ENCODE data around the gene SHBG.
A peak's percentile ranks its signal among the peaks of the same experiment; 100 is the strongest.

SHBG gene

GRCh38 chr17:7586673-7587419, 43.1 kb upstream of the SHBG start:
- DNase-seq (ENCODE audit: extremely low read depth, insufficient read length) = no peak
- Histone ChIP-seq H3K36me3 (ENCODE audit: control insufficient read depth, insufficient read depth, low read length) (peaks cover 21% of the 10 kb centered on the region), H3K4me3 (replicated peaks; ENCODE audit: low read depth, low read length) (no peak overlapping the region), H3K27me3 (replicated peaks; ENCODE audit: control insufficient read depth, insufficient read depth, low read length) (no peaks in the 10 kb centered on the region)
- TF ChIP-seq, protein P1, sequence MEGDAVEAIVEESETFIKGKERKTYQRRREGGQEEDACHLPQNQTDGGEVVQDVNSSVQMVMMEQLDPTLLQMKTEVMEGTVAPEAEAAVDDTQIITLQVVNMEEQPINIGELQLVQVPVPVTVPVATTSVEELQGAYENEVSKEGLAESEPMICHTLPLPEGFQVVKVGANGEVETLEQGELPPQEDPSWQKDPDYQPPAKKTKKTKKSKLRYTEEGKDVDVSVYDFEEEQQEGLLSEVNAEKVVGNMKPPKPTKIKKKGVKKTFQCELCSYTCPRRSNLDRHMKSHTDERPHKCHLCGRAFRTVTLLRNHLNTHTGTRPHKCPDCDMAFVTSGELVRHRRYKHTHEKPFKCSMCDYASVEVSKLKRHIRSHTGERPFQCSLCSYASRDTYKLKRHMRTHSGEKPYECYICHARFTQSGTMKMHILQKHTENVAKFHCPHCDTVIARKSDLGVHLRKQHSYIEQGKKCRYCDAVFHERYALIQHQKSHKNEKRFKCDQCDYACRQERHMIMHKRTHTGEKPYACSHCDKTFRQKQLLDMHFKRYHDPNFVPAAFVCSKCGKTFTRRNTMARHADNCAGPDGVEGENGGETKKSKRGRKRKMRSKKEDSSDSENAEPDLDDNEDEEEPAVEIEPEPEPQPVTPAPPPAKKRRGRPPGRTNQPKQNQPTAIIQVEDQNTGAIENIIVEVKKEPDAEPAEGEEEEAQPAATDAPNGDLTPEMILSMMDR (IDR thresholded peaks at IDR 0.05; ENCODE audit: insufficient read depth, low read length, poor library complexity, severe bottlenecking) = peak; percentile 22

- TF ChIP-seq, protein P1 (IDR thresholded peaks at IDR 0.05; ENCODE audit: insufficient read depth, low read length, poor library complexity, severe bottlenecking) = no peak
- no peak for DNase-seq (ENCODE audit: extremely low read depth, insufficient read length)
- H3K4me3 ChIP-seq (replicated peaks; ENCODE audit: low read depth, low read length) = no peak overlapping the region
- peaks cover 23% of the 10 kb centered on the region for H3K36me3 ChIP-seq (ENCODE audit: control insufficient read depth, insufficient read depth, low read length)
- no peaks in the 10 kb centered on the region for H3K27me3 ChIP-seq (replicated peaks; ENCODE audit: control insufficient read depth, insufficient read depth, low read length)
Measured at GRCh38 chr17:7587420-7588151, 42.3 kb upstream of the SHBG start.

GRCh38 chr17:7588553-7589203, 41.3 kb upstream of the SHBG start:
- TF ChIP-seq, protein P1 (IDR thresholded peaks at IDR 0.05; ENCODE audit: insufficient read depth, low read length, poor library complexity, severe bottlenecking) = no peak
- no peak overlapping the region for H3K4me3 ChIP-seq (replicated peaks; ENCODE audit: low read depth, low read length)
- DNase-seq (ENCODE audit: extremely low read depth, insufficient read length) = no peak
- no peaks in the 10 kb centered on the region for H3K27me3 ChIP-seq (replicated peaks; ENCODE audit: control insufficient read depth, insufficient read depth, low read length)
- peaks cover 29% of the 10 kb centered on the region for H3K36me3 ChIP-seq (ENCODE audit: control insufficient read depth, insufficient read depth, low read length)

DNA sequence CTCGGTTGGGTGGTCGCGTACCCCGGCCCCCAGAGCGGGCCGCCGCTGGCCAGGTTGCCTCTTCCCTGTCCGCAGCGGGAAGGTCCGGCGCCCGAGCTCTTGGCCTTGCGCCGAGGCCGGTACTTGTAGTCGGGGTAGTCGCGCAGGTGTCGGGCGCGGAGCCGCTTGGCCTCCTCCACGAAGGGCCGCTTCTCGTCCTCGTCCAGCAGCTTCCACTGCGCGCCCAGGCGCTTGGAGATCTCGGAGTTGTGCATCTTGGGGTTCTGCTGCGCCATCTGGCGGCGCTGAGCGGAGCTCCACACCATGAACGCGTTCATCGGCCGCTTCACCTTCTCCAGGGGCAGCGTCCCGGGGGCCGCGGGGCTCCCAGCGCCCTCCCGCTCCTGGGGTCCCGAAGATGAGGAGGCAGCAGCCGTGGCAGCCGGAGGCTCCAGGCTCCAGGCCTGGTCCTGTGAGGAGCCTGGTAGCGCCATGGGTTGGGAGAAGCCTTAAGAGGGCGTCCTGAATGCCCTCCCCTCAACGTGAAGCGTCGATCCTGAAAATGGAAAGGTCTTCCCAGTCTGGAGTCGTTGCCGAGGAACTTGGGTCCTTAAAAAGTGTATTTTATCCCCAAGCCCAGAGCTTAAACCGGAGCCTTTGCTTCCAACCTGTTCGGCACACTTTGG, 40.6 kb upstream of the SHBG start:
- H3K36me3 ChIP-seq (ENCODE audit: control insufficient read depth, insufficient read depth, low read length) = peaks cover 34% of the 10 kb centered on the region
- TF ChIP-seq, protein P1 (IDR thresholded peaks at IDR 0.05; ENCODE audit: insufficient read depth, low read length, poor library complexity, severe bottlenecking) = peak; percentile 86
- H3K27me3 ChIP-seq (replicated peaks; ENCODE audit: control insufficient read depth, insufficient read depth, low read length) = no peaks in the 10 kb centered on the region
- peak; percentile 66 for DNase-seq (ENCODE audit: extremely low read depth, insufficient read length)
- H3K4me3 ChIP-seq (replicated peaks; ENCODE audit: low read depth, low read length) = no peak overlapping the region

DNA sequence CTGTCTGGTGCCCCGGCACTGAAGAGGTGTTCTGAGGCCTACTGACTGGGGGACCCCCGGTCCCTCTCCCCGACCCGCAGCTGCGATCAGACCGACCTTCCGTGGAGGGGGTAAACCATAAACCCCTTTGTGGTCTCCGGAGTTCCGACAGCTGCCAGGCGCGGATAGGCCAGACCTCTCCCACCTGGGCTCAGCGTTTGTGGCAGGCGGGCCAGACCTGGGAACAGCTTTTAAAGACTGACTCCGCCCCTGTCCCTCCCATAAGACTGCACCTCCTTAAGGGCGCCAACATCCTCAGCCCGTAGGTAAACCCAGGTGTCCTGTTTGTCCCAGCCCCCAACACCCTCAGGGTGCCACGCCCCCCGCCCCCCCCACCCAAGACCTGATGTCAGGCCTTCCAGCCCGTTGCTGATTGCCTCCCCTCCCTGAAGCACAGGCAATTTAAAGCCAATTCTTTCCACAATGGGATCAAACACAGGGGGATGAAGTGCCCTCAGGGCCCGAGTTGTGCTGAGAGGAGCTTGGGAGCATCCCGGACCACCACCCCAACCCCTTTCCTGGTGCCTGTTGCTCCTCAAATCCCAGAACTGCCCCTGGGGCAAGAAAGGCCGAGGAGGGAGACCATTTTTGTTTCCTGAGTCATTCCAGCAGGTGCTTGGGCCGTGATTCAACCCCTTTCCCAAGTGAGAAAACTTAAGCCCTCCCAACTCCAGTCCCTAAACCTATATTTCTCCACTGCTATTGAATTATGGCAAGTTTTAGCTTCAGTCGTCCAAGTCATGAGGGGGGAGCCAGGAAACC, 39.8 kb upstream of the SHBG start, which contains the start of gene SOX15:
TSS of gene SOX15 (minus strand) at position 204 of the 801 bp plus-strand sequence. CDS start 418 bp downstream, outside the sequence.
- TF ChIP-seq, protein P1 (IDR thresholded peaks at IDR 0.05; ENCODE audit: insufficient read depth, low read length, poor library complexity, severe bottlenecking) = no peak

More for the DNA sequence above, 39.8 kb upstream of the SHBG start, which contains the start of gene SOX15:
- DNase-seq (ENCODE audit: extremely low read depth, insufficient read length) = no peak
- Histone ChIP-seq H3K27me3 (replicated peaks; ENCODE audit: control insufficient read depth, insufficient read depth, low read length) (no peaks in the 10 kb centered on the region), H3K36me3 (ENCODE audit: control insufficient read depth, insufficient read depth, low read length) (peaks cover 34% of the 10 kb centered on the region), H3K4me3 (replicated peaks; ENCODE audit: low read depth, low read length) (no peak within 1 kb of the TSS)
